ENCODE measurements around the gene CLIC1. TPM values are rescaled to one million over a fixed set of nuclear protein-coding genes. Genes with fewer than 3 reads are reported as not detected.

CLIC1 gene
- total RNA-seq, 1 experiment from 2014 or later = 431 TPM

DNA sequence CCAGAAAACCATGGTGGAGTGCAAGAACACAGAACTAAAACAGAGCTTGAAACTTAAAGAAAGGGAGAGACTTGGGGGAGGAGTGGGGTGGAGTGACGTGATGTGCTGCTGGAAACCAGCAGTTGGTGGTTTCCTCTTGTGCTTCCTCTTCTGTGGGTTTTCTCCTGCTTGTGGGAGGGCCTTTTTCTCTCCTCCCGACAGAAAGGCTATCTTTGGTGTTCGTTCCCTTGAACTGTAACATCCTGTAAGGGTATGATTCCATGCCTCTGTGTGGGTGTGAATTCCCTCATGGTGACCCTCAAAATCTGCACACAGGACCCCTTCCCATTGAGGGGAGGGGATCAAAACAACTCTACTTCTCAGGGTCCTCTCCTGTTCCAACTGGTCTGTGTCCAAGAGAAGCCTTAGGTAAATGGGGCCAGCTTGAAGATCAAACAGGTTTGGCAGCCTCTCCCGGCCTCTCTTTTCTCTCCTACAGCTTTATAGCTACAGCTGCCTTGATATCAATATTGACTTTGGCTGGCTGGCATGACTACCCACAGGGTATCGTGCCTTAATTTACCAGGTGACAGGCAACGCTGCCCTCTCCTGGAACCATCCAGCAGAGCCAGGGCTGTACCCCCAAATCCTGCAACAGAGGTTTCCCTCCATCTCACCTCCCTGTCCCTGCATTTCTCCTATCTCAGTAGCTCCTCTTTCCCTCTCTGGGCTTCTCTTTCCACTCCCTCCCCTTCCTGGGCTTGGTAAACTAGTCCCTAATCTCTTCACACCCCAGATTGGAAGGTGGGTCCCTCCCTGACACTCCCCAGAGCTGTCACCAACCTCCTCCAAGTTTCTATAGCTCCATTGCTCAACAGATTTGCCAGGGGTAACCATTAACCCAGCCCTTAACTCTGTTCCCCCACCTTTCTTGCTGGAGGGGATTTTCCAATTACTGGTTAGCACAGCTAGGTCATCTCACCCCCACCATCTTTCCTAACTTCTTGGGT, 2.0 kb upstream of the CLIC1 start:
- Histone ChIP-seq H3K36me3 (ENCODE audit: insufficient read depth, low read length, poor library complexity, severe bottlenecking) (peaks cover 33% of the 10 kb centered on the region), H3K27me3 (replicated peaks; ENCODE audit: insufficient read depth, low read depth, low read length, poor library complexity) (no peaks in the 10 kb centered on the region), H3K4me1 (ENCODE audit: insufficient read depth, low read length, poor library complexity, severe bottlenecking) (peaks cover 43% of the 10 kb centered on the region), H3K4me3 (ENCODE audit: low read depth, low read length, poor library complexity, severe bottlenecking) (peak overlapping the region; percentile 12), H3K27ac (ENCODE audit: low read depth, low read length, poor library complexity, severe bottlenecking) (peak overlapping the region; percentile 95), H3K9me3 (ENCODE audit: low read depth, low read length, poor library complexity, severe bottlenecking) (no peaks in the 10 kb centered on the region)
- CTCF ChIA-PET = no interaction called here
- TF ChIP-seq EZH2 (IDR thresholded peaks at IDR 0.05; ENCODE audit: borderline replicate concordance, low read depth, low read length, poor library complexity, severe bottlenecking) = no peak
- TF ChIP-seq, protein P1, sequence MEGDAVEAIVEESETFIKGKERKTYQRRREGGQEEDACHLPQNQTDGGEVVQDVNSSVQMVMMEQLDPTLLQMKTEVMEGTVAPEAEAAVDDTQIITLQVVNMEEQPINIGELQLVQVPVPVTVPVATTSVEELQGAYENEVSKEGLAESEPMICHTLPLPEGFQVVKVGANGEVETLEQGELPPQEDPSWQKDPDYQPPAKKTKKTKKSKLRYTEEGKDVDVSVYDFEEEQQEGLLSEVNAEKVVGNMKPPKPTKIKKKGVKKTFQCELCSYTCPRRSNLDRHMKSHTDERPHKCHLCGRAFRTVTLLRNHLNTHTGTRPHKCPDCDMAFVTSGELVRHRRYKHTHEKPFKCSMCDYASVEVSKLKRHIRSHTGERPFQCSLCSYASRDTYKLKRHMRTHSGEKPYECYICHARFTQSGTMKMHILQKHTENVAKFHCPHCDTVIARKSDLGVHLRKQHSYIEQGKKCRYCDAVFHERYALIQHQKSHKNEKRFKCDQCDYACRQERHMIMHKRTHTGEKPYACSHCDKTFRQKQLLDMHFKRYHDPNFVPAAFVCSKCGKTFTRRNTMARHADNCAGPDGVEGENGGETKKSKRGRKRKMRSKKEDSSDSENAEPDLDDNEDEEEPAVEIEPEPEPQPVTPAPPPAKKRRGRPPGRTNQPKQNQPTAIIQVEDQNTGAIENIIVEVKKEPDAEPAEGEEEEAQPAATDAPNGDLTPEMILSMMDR (conservative IDR thresholded peaks at IDR 0.05; ENCODE audit: low read depth, low read length) = peak; percentile 51
- no TSS peak for BruUV-seq (replicated peaks)
- intact Hi-C loops (cut with micrococcal nuclease; ENCODE audit: unreplicated experiment) = loop anchor here (1.0 to 10.0 kb wide), 4 partner anchors 54 to 193 kb away; partner anchors contain the start of genes ATP6V1G2, DDX39B, GPANK1 and NFKBIL1
- POLR2A ChIA-PET (ENCODE audit: low non-redundant PET) = interaction anchor here (0.5 kb wide), 1 partner anchor 62 kb away, joined by 6 read pairs; no protein-coding TSS in a partner anchor
- DNase-seq (ENCODE audit: low spot score) = peak; percentile 85

DNA sequence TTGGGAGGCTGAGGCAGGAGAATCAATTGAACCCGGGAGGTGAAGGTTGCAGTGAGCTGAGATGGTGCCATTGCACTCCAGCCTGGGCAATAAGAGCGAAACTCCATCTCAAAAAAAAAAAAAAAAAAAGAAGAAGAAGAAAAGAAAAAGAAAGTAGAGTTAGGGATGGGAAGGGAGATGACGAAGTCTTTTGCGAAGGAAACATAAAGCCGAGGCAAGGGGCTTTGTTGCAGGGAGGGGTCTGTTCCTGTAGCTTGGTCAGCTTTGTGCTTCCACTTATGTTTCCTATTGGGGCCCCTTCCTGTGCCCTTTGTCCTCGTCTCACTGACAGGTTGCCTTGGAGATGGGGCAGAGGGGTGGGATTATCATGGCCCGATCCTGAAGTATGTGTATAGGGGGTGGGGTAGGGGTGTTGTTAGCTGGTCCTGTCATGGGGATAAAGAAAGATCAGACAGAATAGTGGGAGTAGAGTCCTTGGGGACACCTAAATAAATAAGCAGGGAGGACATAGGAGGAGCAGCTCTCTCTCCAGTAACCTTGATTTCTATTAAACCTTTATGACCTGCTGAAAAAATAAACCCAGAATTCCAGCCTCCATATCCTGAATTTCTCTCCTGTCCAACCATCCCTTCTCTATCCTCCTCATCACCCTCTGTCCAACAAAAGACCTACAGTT, 1.1 kb upstream of the CLIC1 start:
- DNase-seq (ENCODE audit: low spot score) = peak; percentile 40
- peak overlapping the region; percentile 12 for H3K4me3 ChIP-seq (ENCODE audit: low read depth, low read length, poor library complexity, severe bottlenecking)
- ChIA-PET CTCF (no interaction called here), POLR2A (ENCODE audit: low non-redundant PET) (no interaction called here)
- H3K27me3 ChIP-seq (replicated peaks; ENCODE audit: insufficient read depth, low read depth, low read length, poor library complexity) = no peaks in the 10 kb centered on the region
- no TSS peak for BruUV-seq (replicated peaks)
- H3K9me3 ChIP-seq (ENCODE audit: low read depth, low read length, poor library complexity, severe bottlenecking) = no peaks in the 10 kb centered on the region
- peaks cover 33% of the 10 kb centered on the region for H3K36me3 ChIP-seq (ENCODE audit: insufficient read depth, low read length, poor library complexity, severe bottlenecking)
- peaks cover 43% of the 10 kb centered on the region for H3K4me1 ChIP-seq (ENCODE audit: insufficient read depth, low read length, poor library complexity, severe bottlenecking)
- peak overlapping the region; percentile 95 for H3K27ac ChIP-seq (ENCODE audit: low read depth, low read length, poor library complexity, severe bottlenecking)
- intact Hi-C loops (cut with micrococcal nuclease; ENCODE audit: unreplicated experiment) = loop anchor here (1.0 to 10.0 kb wide), 3 partner anchors 55 to 193 kb away; partner anchors contain the start of genes ATP6V1G2, DDX39B and NFKBIL1
- TF ChIP-seq, protein P1 (conservative IDR thresholded peaks at IDR 0.05; ENCODE audit: low read depth, low read length) = no peak
- TF ChIP-seq EZH2 (IDR thresholded peaks at IDR 0.05; ENCODE audit: borderline replicate concordance, low read depth, low read length, poor library complexity, severe bottlenecking) = no peak

DNA sequence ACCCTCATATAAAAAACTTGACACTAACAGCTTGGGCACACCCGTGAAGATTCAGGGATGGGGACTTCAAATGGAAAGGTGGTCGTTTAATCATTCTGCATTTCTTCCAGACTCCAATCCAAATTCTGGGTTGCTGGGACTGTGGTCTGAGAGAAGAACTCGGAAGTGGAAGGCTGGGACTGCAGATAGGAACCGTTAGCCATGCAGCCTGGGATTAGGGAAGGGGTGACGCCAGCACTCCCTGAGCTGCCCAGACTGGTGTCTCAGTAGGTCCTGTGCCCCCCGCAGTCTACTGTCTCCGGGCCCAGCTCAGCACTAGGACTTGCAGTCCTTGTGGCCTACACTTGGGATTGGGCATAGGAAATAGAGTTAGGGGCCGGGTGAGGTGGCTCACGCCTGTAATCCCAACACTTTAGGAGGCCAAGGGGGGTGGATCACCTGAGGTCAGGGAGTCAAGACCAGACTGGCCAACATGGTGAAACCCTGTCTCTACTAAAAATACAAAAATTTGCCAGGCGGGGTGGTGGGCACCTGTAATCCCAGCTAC, 511 bp upstream of the CLIC1 start:
- H3K27me3 ChIP-seq (replicated peaks; ENCODE audit: insufficient read depth, low read depth, low read length, poor library complexity) = no peaks in the 10 kb centered on the region
- ChIA-PET CTCF (interaction anchor here (1.5 kb wide), 1 partner anchor 54 kb away, joined by 4 read pairs; no protein-coding TSS in a partner anchor), POLR2A (ENCODE audit: low non-redundant PET) (interaction anchor here (0.5 to 0.7 kb wide), 2 partner anchors 91 to 1053 kb away, joined by 3 read pairs; partner anchors contain the start of gene HSPA1B)
- intact Hi-C loops (cut with micrococcal nuclease; ENCODE audit: unreplicated experiment) = loop anchor here (1.0 to 10.0 kb wide), 3 partner anchors 55 to 192 kb away; partner anchors contain the start of genes ATP6V1G2, DDX39B and NFKBIL1
- H3K4me3 ChIP-seq (ENCODE audit: low read depth, low read length, poor library complexity, severe bottlenecking) = peak overlapping the region; percentile 77
- no peak for TF ChIP-seq EZH2 (IDR thresholded peaks at IDR 0.05; ENCODE audit: borderline replicate concordance, low read depth, low read length, poor library complexity, severe bottlenecking)
- TF ChIP-seq, protein P1 (conservative IDR thresholded peaks at IDR 0.05; ENCODE audit: low read depth, low read length) = no peak
- H3K9me3 ChIP-seq (ENCODE audit: low read depth, low read length, poor library complexity, severe bottlenecking) = no peaks in the 10 kb centered on the region
- DNase-seq (ENCODE audit: low spot score) = no peak
- peaks cover 43% of the 10 kb centered on the region for H3K4me1 ChIP-seq (ENCODE audit: insufficient read depth, low read length, poor library complexity, severe bottlenecking)
- no TSS peak for BruUV-seq (replicated peaks)
- H3K36me3 ChIP-seq (ENCODE audit: insufficient read depth, low read length, poor library complexity, severe bottlenecking) = peaks cover 33% of the 10 kb centered on the region
- peak overlapping the region; percentile 95 for H3K27ac ChIP-seq (ENCODE audit: low read depth, low read length, poor library complexity, severe bottlenecking)

All from A673 (cell line).